Neural progenitor cell (in vitro differentiated cells): ENCODE results near the gene RSF1. TPM values are rescaled to one million over a fixed set of nuclear protein-coding genes. Genes with fewer than 3 reads are reported as not detected.

Experiments
- DNase-seq: peaks from one replicate; pipeline ENCODE4 v3.0.0-alpha.2; 2016; ENCODE audit warnings: low spot score
- H2AFZ ChIP-seq: fragments of 200-600 bp; sonication (generic); replicated peaks from 2 replicates; pipeline ENCODE4 v1.6.1; 2016; ENCODE audit warnings: antibody characterized with exemption
- H3F3A ChIP-seq: fragments of 200-600 bp; sonication (generic); 2 replicates; pipeline ENCODE4 v1.6.1; 2016; ENCODE audit warnings: antibody characterized with exemption, low read depth
- H3K27ac ChIP-seq: fragments of 200-600 bp; sonication (generic); 2 replicates; pipeline ENCODE4 v1.5.1; 2016; ENCODE audit warnings: mild to moderate bottlenecking
- H3K27me3 ChIP-seq: fragments of 200-600 bp; sonication (generic); 2 replicates; pipeline ENCODE4 v1.6.1; 2016; ENCODE audit warnings: mild to moderate bottlenecking, moderate library complexity
- H3K36me3 ChIP-seq: fragments of 200-600 bp; sonication (generic); 2 replicates; pipeline ENCODE4 v1.5.1; 2016
- H3K4me1 ChIP-seq: fragments of 200-600 bp; sonication (generic); 2 replicates; pipeline ENCODE4 v1.6.1; 2016; ENCODE audit warnings: mixed run types
- H3K4me2 ChIP-seq: fragments of 200-600 bp; sonication (generic); 2 replicates; pipeline ENCODE4 v1.6.1; 2016
- H3K4me3 ChIP-seq: fragments of 200-600 bp; sonication (generic); 2 replicates; pipeline ENCODE4 v1.5.1; 2016
- H3K79me2 ChIP-seq: fragments of 200-600 bp; sonication (generic); 2 replicates; pipeline ENCODE4 v1.6.1; 2016; ENCODE audit warnings: low read depth
- H3K9ac ChIP-seq: fragments of 200-600 bp; sonication (generic); 2 replicates; pipeline ENCODE4 v1.6.1; 2016
- H3K9me3 ChIP-seq: fragments of 200-600 bp; sonication (generic); 2 replicates; pipeline ENCODE4 v1.5.1; 2016; ENCODE audit warnings: low read depth
- H4K20me1 ChIP-seq: fragments of 200-600 bp; sonication (generic); 2 replicates; pipeline ENCODE4 v1.6.1; 2016; ENCODE audit warnings: low read depth
- H3K27ac Mint-ChIP-seq: 3 replicates; pipeline ENCODE4 v1.8.0; 2021; ENCODE audit warnings: mixed read lengths
- H3K27me3 Mint-ChIP-seq: 2 replicates; pipeline ENCODE4 v1.8.0; 2022; ENCODE audit warnings: low read depth, mild to moderate bottlenecking, inconsistent platforms, moderate library complexity, mixed read lengths; ENCODE audit not compliant: insufficient read depth
- H3K36me3 Mint-ChIP-seq: 3 replicates; pipeline ENCODE4 v1.8.0; 2021; ENCODE audit warnings: mixed read lengths
- H3K4me1 Mint-ChIP-seq: 3 replicates; pipeline ENCODE4 v1.8.0; 2021; ENCODE audit warnings: mixed read lengths
- H3K4me3 Mint-ChIP-seq: 3 replicates; pipeline ENCODE4 v1.8.0; 2021; ENCODE audit warnings: mild to moderate bottlenecking, moderate library complexity, mixed read lengths
- H3K9me3 Mint-ChIP-seq: 3 replicates; pipeline ENCODE4 v1.8.0; 2020; ENCODE audit warnings: mixed read lengths
- EZH2 ChIP-seq: fragments of 200-600 bp; sonication (generic); IDR thresholded peaks from 2 replicates; pipeline ENCODE4 v1.6.1; 2017; ENCODE audit warnings: antibody characterized with exemption, mild to moderate bottlenecking, moderate library complexity
- EZH2phosphoT487 ChIP-seq: fragments of 200-600 bp; sonication (generic); IDR thresholded peaks from 2 replicates; pipeline ENCODE4 v1.6.1; 2017; ENCODE audit warnings: antibody characterized with exemption
- total RNA-seq: library from RNA; depleted of rRNA; stranded (reverse); fragments of >200 nt; gene quantifications from 2 replicates; pipeline ENCODE4 v1.2.3, GENCODE V29; 2015; ENCODE audit warnings: low replicate concordance
- TF ChIP-seq, protein P1 (sequence below): fragments of 200-600 bp; sonication (generic); IDR thresholded peaks from 2 replicates; pipeline ENCODE4 v1.5.1; 2017; ENCODE audit warnings: antibody characterized with exemption, mild to moderate bottlenecking

Gene RSF1, protein sequence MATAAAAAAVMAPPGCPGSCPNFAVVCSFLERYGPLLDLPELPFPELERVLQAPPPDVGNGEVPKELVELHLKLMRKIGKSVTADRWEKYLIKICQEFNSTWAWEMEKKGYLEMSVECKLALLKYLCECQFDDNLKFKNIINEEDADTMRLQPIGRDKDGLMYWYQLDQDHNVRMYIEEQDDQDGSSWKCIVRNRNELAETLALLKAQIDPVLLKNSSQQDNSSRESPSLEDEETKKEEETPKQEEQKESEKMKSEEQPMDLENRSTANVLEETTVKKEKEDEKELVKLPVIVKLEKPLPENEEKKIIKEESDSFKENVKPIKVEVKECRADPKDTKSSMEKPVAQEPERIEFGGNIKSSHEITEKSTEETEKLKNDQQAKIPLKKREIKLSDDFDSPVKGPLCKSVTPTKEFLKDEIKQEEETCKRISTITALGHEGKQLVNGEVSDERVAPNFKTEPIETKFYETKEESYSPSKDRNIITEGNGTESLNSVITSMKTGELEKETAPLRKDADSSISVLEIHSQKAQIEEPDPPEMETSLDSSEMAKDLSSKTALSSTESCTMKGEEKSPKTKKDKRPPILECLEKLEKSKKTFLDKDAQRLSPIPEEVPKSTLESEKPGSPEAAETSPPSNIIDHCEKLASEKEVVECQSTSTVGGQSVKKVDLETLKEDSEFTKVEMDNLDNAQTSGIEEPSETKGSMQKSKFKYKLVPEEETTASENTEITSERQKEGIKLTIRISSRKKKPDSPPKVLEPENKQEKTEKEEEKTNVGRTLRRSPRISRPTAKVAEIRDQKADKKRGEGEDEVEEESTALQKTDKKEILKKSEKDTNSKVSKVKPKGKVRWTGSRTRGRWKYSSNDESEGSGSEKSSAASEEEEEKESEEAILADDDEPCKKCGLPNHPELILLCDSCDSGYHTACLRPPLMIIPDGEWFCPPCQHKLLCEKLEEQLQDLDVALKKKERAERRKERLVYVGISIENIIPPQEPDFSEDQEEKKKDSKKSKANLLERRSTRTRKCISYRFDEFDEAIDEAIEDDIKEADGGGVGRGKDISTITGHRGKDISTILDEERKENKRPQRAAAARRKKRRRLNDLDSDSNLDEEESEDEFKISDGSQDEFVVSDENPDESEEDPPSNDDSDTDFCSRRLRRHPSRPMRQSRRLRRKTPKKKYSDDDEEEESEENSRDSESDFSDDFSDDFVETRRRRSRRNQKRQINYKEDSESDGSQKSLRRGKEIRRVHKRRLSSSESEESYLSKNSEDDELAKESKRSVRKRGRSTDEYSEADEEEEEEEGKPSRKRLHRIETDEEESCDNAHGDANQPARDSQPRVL (N-terminal part only)
- 84.0 and 106 TPM in 2 replicates for total RNA-seq

DNA sequence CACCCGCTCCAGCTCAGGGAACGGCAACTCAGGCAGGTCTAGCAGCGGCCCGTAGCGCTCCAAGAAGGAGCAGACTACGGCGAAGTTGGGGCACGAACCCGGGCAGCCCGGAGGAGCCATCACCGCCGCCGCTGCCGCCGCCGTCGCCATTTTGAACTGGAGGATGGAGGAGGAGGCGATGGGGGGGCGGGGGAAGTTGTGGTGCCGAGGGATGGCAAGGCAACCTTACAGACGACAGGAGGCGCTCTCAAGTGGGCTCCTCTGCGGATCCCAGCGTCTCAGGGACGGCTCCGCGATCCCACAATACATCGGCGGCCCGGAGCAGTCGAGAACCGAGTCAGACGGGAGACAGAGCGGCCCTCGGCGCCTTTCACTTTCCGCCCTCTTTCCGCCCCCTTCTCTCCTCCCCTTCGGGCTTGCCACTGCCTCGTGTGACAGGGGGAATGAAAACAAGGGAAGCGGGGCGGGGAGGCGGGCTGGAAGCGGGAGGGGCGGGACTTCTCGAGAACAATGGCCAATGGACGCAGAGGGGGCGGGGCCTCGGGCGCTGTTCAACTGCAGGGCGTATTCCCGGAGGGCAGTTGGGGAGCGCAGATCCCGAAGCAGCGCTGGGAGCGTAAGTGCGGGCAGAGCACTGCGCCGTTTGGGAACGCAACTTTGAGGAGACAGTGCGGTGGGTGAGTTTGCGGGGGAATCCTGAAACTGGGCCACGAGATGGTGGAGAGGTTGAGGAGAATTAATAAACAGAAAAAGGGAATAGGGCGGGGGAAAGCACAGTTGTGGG lies at the start of gene RSF1, which contains the start of gene AAMDC:
Gene RSF1 (minus strand): TSS at position 158 of the 784 bp plus-strand sequence. CDS start 8 bp downstream, at position 150.
Gene AAMDC (plus strand): TSS at position 580 of the 784 bp plus-strand sequence. CDS start 21,353 bp downstream, outside the sequence.
- Mint-ChIP-seq H3K9me3 (peaks cover 4% of the 10 kb centered on the region), H3K36me3 (peaks cover 14% of the 10 kb centered on the region), H3K27me3 (peaks cover 3% of the 10 kb centered on the region), H3K4me1 (peaks cover 14% of the 10 kb centered on the region), H3K27ac (peak within 1 kb of the TSS; percentile 94), H3K4me3 (peak within 1 kb of the TSS; percentile 96)
- H2AFZ ChIP-seq: peak within 1 kb of the TSS; percentile 94
- H4K20me1 ChIP-seq: peaks cover 35% of the 10 kb centered on the region
- H3K79me2 ChIP-seq: peaks cover 62% of the 10 kb centered on the region
- H3K36me3 ChIP-seq: no peaks in the 10 kb centered on the region
- peak; percentile 99 for DNase-seq
- peaks cover 22% of the 10 kb centered on the region for H3K4me1 ChIP-seq
- H3K27me3 ChIP-seq: no peaks in the 10 kb centered on the region
- peak within 1 kb of the TSS; percentile 100 for H3K4me3 ChIP-seq
- TF ChIP-seq EZH2 (no peak), EZH2phosphoT487 (no peak)
- TF ChIP-seq, protein P1, sequence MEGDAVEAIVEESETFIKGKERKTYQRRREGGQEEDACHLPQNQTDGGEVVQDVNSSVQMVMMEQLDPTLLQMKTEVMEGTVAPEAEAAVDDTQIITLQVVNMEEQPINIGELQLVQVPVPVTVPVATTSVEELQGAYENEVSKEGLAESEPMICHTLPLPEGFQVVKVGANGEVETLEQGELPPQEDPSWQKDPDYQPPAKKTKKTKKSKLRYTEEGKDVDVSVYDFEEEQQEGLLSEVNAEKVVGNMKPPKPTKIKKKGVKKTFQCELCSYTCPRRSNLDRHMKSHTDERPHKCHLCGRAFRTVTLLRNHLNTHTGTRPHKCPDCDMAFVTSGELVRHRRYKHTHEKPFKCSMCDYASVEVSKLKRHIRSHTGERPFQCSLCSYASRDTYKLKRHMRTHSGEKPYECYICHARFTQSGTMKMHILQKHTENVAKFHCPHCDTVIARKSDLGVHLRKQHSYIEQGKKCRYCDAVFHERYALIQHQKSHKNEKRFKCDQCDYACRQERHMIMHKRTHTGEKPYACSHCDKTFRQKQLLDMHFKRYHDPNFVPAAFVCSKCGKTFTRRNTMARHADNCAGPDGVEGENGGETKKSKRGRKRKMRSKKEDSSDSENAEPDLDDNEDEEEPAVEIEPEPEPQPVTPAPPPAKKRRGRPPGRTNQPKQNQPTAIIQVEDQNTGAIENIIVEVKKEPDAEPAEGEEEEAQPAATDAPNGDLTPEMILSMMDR: peak; percentile 72
- H3K9me3 ChIP-seq: no peaks in the 10 kb centered on the region
- peak within 1 kb of the TSS; percentile 95 for H3K27ac ChIP-seq
- peaks cover 35% of the 10 kb centered on the region for H3F3A ChIP-seq
- peak within 1 kb of the TSS; percentile 89 for H3K9ac ChIP-seq
- peak within 1 kb of the TSS; percentile 88 for H3K4me2 ChIP-seq

DNA sequence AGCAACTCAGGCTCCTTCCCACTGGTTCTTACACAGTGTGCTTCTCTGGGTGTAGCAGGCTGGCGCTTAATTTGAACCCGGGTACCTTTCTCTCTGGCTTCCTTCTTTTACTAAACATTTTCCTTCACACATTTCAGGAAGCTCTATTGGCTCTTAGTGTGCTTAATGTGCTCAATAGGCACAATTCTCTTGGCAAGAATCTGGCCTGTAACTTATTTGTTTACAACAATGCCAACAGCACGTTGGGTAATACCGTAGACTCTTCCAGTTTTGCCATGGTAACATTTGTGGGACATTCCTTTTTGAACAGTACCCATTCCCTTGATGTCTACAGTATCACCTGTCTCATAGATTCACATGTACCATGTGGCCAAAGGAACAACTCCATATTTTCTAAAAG lies 48.2 kb upstream of the RSF1 start:
- Histone ChIP-seq H3K9me3 (no peaks in the 10 kb centered on the region), H2AFZ (no peak overlapping the region), H3K79me2 (no peaks in the 10 kb centered on the region), H3K27me3 (no peaks in the 10 kb centered on the region), H3K36me3 (no peaks in the 10 kb centered on the region), H3K27ac (no peak overlapping the region), H3K4me2 (no peak overlapping the region), H3F3A (no peaks in the 10 kb centered on the region), H3K9ac (no peak overlapping the region), H4K20me1 (no peaks in the 10 kb centered on the region), H3K4me3 (no peak overlapping the region), H3K4me1 (no peaks in the 10 kb centered on the region)
- no peaks in the 10 kb centered on the region for H3K9me3 Mint-ChIP-seq
- DNase-seq: no peak
- TF ChIP-seq, protein P1: no peak
- TF ChIP-seq EZH2 (no peak), EZH2phosphoT487 (no peak)
- no peak overlapping the region for H3K4me3 Mint-ChIP-seq
- peaks cover 12% of the 10 kb centered on the region for H3K36me3 Mint-ChIP-seq
- no peaks in the 10 kb centered on the region for H3K4me1 Mint-ChIP-seq
- H3K27me3 Mint-ChIP-seq: no peaks in the 10 kb centered on the region
- no peak overlapping the region for H3K27ac Mint-ChIP-seq

DNA sequence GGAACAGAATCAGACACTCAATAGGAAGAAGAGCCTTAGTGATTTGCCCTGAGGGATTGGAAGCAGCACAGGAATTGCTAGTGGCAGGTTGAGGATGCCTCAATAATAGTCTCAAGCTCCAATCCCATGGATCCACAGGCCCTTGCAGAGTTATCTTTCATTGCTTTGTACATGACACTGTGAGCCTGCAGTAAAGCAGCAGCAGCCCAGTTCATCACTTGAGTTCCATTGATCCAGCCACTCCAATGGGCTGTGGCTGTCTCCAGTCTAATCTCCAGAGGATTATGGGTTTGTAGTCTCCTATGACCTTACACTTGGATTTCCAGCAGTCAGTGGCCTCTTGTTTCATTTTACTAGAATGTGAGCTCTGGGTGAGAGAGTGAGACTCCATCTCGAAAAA lies 45.8 kb upstream of the RSF1 start:
- Histone ChIP-seq H2AFZ (no peak overlapping the region), H3K27ac (no peak overlapping the region), H3K9me3 (no peaks in the 10 kb centered on the region), H3K36me3 (no peaks in the 10 kb centered on the region), H3K4me2 (no peak overlapping the region), H4K20me1 (no peaks in the 10 kb centered on the region), H3K4me1 (no peaks in the 10 kb centered on the region), H3K4me3 (no peak overlapping the region), H3K9ac (no peak overlapping the region), H3K79me2 (no peaks in the 10 kb centered on the region), H3K27me3 (no peaks in the 10 kb centered on the region), H3F3A (no peaks in the 10 kb centered on the region)
- Mint-ChIP-seq H3K36me3 (peaks cover 8% of the 10 kb centered on the region), H3K4me1 (no peaks in the 10 kb centered on the region), H3K27me3 (no peaks in the 10 kb centered on the region), H3K9me3 (no peaks in the 10 kb centered on the region), H3K27ac (no peak overlapping the region), H3K4me3 (no peak overlapping the region)
- no peak for TF ChIP-seq EZH2
- no peak for TF ChIP-seq EZH2phosphoT487
- TF ChIP-seq, protein P1: no peak
- DNase-seq: no peak
